SK-N-SH treated with all-trans-retinoic acid at 6 μM for 48 hours (cell line): ENCODE data around the gene SLC35F3.

Experiments
- ATAC-seq: fragments of 200-7000 bp; cut with Tn5 transposase; 3 replicates; pipeline ENCODE4 v1.9.1; 2020; ENCODE audit warnings: mild to moderate bottlenecking, moderate library complexity
- BACH2 ChIP-seq: fragments of 250-450 bp; sonication (Bioruptor Pico); IDR thresholded peaks from 2 replicates; pipeline ENCODE4 v1.9.0; 2021; ENCODE audit warnings: mild to moderate bottlenecking, borderline replicate concordance
- CSDC2 ChIP-seq: fragments of 250-450 bp; sonication (Bioruptor Pico); IDR thresholded peaks from 2 replicates; pipeline ENCODE4 v1.5.0; 2020; ENCODE audit warnings: mild to moderate bottlenecking, moderate library complexity
- ESRRG ChIP-seq: fragments of 250-450 bp; sonication (Bioruptor Pico); IDR thresholded peaks from 2 replicates; pipeline ENCODE4 v1.6.1; 2021; ENCODE audit warnings: mild to moderate bottlenecking
- GLIS3 ChIP-seq: fragments of 250-450 bp; sonication (Bioruptor Pico); IDR thresholded peaks from 2 replicates; pipeline ENCODE4 v1.5.0; 2020; ENCODE audit warnings: mild to moderate bottlenecking, moderate library complexity
- ISL1 ChIP-seq: fragments of 250-450 bp; sonication (Bioruptor Pico); IDR thresholded peaks from 2 replicates; pipeline ENCODE4 v2.1.2; 2022; ENCODE audit warnings: mild to moderate bottlenecking, moderate library complexity
- OSR1 ChIP-seq: fragments of 250-450 bp; sonication (Bioruptor Pico); IDR thresholded peaks from 2 replicates; pipeline ENCODE4 v1.8.0; 2022; ENCODE audit warnings: moderate library complexity, mild to moderate bottlenecking, inconsistent platforms
- POU6F1 ChIP-seq: fragments of 250-450 bp; sonication (Bioruptor Pico); IDR thresholded peaks from 2 replicates; pipeline ENCODE4 v1.8.0; 2021; ENCODE audit warnings: low read depth, mild to moderate bottlenecking, moderate library complexity, borderline replicate concordance
- PPARA ChIP-seq: fragments of 250-450 bp; sonication (Bioruptor Pico); IDR thresholded peaks from 2 replicates; pipeline ENCODE4 v1.5.0; 2020; ENCODE audit warnings: mild to moderate bottlenecking, borderline replicate concordance
- RARB ChIP-seq: fragments of 250-450 bp; sonication (Bioruptor Pico); IDR thresholded peaks from 2 replicates; pipeline ENCODE4 v1.8.0; 2021; ENCODE audit warnings: mild to moderate bottlenecking, moderate library complexity
- SNAI2 ChIP-seq: fragments of 250-450 bp; sonication (Bioruptor Pico); IDR thresholded peaks from 2 replicates; pipeline ENCODE4 v1.5.0; 2020; ENCODE audit warnings: mild to moderate bottlenecking, moderate library complexity
- TCF4 ChIP-seq: fragments of 250-450 bp; sonication (Bioruptor Pico); IDR thresholded peaks from 2 replicates; pipeline ENCODE4 v1.8.0; 2021; ENCODE audit warnings: mild to moderate bottlenecking, moderate library complexity, borderline replicate concordance
- TOX ChIP-seq: fragments of 250-450 bp; sonication (Bioruptor Pico); IDR thresholded peaks from 2 replicates; pipeline ENCODE4 v1.8.0; 2021; ENCODE audit warnings: mild to moderate bottlenecking, moderate library complexity, borderline replicate concordance
- TSHZ2 ChIP-seq: fragments of 250-450 bp; sonication (Bioruptor Pico); IDR thresholded peaks from 2 replicates; pipeline ENCODE4 v1.5.0; 2020; ENCODE audit warnings: mild to moderate bottlenecking, moderate library complexity
- ZC3H10 ChIP-seq: fragments of 250-450 bp; sonication (Bioruptor Pico); IDR thresholded peaks from 2 replicates; pipeline ENCODE4 v1.5.1; 2021; ENCODE audit warnings: mild to moderate bottlenecking, moderate library complexity
- ZFP3 ChIP-seq: fragments of 250-450 bp; sonication (Bioruptor Pico); IDR thresholded peaks from 2 replicates; pipeline ENCODE4 v1.5.0; 2020; ENCODE audit warnings: mild to moderate bottlenecking, moderate library complexity
- ZFP30 ChIP-seq: fragments of 450-650 bp; formaldehyde crosslinking; IDR thresholded peaks from 2 replicates; pipeline ENCODE4 v1.5.0; 2022; ENCODE audit warnings: mild to moderate bottlenecking, moderate library complexity
- ZNF565 ChIP-seq: fragments of 450-650 bp; formaldehyde crosslinking; conservative IDR thresholded peaks from 2 replicates; pipeline ENCODE4 v1.5.0; 2020; ENCODE audit warnings: low read depth, mild to moderate bottlenecking, moderate library complexity
- ZNF70 ChIP-seq: fragments of 450-650 bp; formaldehyde crosslinking; IDR thresholded peaks from 2 replicates; pipeline ENCODE4 v1.5.0; 2020; ENCODE audit warnings: mild to moderate bottlenecking, moderate library complexity
- ZNF8 ChIP-seq: fragments of 450-650 bp; formaldehyde crosslinking; IDR thresholded peaks from 2 replicates; pipeline ENCODE4 v1.5.0; 2020; ENCODE audit warnings: mild to moderate bottlenecking, moderate library complexity
- TF ChIP-seq, protein P1 (sequence below): fragments of 250-450 bp; sonication (Bioruptor Pico); IDR thresholded peaks from 2 replicates; pipeline ENCODE4 v1.5.1; 2021; ENCODE audit warnings: mild to moderate bottlenecking, moderate library complexity
- TF ChIP-seq, protein P2 (sequence below): fragments of 250-450 bp; sonication (Bioruptor Pico); IDR thresholded peaks from 2 replicates; pipeline ENCODE4 v1.5.1; 2020; ENCODE audit warnings: low read depth, mild to moderate bottlenecking, moderate library complexity
- TF ChIP-seq, protein P3 (sequence below): fragments of 250-450 bp; sonication (Bioruptor Pico); IDR thresholded peaks from 2 replicates; pipeline ENCODE4 v1.8.0; 2020; ENCODE audit warnings: mild to moderate bottlenecking, moderate library complexity, borderline replicate concordance

The SLC35F3 gene

DNA sequence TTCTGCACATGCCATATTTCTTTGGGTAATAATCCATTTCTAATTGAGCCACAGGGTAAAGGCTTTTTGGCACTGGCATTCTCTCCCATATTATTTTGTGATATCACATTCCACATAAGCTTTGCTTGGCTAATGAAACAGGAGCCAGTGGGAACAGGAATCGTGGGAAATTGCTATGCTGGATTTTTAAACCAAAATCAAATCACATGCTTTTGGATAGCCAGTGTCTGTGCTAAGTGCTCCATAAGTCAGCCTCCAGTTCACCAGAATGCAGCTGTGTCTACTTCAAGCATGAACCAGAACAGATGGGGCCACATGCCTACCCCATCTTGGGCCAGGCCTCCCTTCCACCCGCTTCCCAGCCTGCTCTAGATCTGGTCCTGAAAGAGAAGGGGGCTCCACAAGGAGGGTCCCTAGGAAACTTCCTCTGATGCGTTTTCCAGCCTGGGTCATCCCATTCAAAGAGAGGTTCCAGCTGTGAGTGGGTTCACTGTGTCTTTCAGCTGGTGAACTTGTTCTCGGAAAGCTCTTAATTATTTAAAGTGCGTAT lies 337.5 kb downstream of the SLC35F3 start (continued):
- TF ChIP-seq, protein P1, sequence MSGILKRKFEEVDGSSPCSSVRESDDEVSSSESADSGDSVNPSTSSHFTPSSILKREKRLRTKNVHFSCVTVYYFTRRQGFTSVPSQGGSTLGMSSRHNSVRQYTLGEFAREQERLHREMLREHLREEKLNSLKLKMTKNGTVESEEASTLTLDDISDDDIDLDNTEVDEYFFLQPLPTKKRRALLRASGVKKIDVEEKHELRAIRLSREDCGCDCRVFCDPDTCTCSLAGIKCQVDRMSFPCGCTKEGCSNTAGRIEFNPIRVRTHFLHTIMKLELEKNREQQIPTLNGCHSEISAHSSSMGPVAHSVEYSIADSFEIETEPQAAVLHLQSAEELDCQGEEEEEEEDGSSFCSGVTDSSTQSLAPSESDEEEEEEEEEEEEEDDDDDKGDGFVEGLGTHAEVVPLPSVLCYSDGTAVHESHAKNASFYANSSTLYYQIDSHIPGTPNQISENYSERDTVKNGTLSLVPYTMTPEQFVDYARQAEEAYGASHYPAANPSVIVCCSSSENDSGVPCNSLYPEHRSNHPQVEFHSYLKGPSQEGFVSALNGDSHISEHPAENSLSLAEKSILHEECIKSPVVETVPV: no peak
- TF ChIP-seq RARB (CRISPR knock-in tag) (no peak), ZNF565 (CRISPR knock-in tag) (no peak)

GRCh38 chr1:234243521-234244260 lies 339.2 kb downstream of the SLC35F3 start:
- TF ChIP-seq GLIS3 (CRISPR knock-in tag) (no peak), PPARA (no peak), CSDC2 (CRISPR knock-in tag) (no peak), RARB (CRISPR knock-in tag) (no peak), ISL1 (CRISPR knock-in tag) (no peak), TSHZ2 (CRISPR knock-in tag) (no peak), ZNF70 (CRISPR knock-in tag) (no peak), ZNF565 (CRISPR knock-in tag) (no peak), BACH2 (CRISPR knock-in tag) (no peak), POU6F1 (no peak), ZNF8 (no peak), ZFP30 (CRISPR knock-in tag) (no peak), TOX (no peak)
- TF ChIP-seq, protein P1: no peak
- TF ChIP-seq, protein P2, sequence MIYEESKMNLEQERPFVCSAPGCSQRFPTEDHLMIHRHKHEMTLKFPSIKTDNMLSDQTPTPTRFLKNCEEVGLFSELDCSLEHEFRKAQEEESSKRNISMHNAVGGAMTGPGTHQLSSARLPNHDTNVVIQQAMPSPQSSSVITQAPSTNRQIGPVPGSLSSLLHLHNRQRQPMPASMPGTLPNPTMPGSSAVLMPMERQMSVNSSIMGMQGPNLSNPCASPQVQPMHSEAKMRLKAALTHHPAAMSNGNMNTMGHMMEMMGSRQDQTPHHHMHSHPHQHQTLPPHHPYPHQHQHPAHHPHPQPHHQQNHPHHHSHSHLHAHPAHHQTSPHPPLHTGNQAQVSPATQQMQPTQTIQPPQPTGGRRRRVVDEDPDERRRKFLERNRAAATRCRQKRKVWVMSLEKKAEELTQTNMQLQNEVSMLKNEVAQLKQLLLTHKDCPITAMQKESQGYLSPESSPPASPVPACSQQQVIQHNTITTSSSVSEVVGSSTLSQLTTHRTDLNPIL (CRISPR knock-in tag): no peak

GRCh38 chr1:234244482-234244881 lies 340.0 kb downstream of the SLC35F3 start:
- TF ChIP-seq GLIS3 (CRISPR knock-in tag) (no peak), SNAI2 (CRISPR knock-in tag) (no peak), ZFP30 (CRISPR knock-in tag) (no peak), POU6F1 (no peak), RARB (CRISPR knock-in tag) (no peak), TOX (no peak), ZC3H10 (CRISPR knock-in tag) (no peak), TCF4 (CRISPR knock-in tag) (no peak), ESRRG (CRISPR knock-in tag) (no peak), OSR1 (CRISPR knock-in tag) (no peak), ZFP3 (CRISPR knock-in tag) (no peak)
- TF ChIP-seq, protein P3, sequence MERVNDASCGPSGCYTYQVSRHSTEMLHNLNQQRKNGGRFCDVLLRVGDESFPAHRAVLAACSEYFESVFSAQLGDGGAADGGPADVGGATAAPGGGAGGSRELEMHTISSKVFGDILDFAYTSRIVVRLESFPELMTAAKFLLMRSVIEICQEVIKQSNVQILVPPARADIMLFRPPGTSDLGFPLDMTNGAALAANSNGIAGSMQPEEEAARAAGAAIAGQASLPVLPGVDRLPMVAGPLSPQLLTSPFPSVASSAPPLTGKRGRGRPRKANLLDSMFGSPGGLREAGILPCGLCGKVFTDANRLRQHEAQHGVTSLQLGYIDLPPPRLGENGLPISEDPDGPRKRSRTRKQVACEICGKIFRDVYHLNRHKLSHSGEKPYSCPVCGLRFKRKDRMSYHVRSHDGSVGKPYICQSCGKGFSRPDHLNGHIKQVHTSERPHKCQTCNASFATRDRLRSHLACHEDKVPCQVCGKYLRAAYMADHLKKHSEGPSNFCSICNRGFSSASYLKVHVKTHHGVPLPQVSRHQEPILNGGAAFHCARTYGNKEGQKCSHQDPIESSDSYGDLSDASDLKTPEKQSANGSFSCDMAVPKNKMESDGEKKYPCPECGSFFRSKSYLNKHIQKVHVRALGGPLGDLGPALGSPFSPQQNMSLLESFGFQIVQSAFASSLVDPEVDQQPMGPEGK: no peak
- no peak for ATAC-seq

More at GRCh38 chr1:234243521-234244260, 339.2 kb downstream of the SLC35F3 start:
- ATAC-seq: no peak
